Left renal cortex interstitium (tissue), 4 donors: ENCODE results near the gene ANAPC7. TPM values are rescaled to one million over a fixed set of nuclear protein-coding genes. Genes with fewer than 3 reads are reported as not detected.
"Not testable (repeated sequence)": the region's sequence is repeated elsewhere in the genome, so short reads cannot be mapped to it uniquely, and the experiment has no call there.

Source experiments
- DNase-seq, 4 donors: peaks; one replicate each; pipeline ENCODE4 v3.0.0-alpha.2; 2013; ENCODE audit warnings: low read depth in 4 of 4, low spot score in 2 of 4, missing footprints in 1 of 4
- polyA plus RNA-seq, 4 donors: library from polyadenylated mRNA; unstranded; fragments of 120-200 nt; gene quantifications; one replicate each; pipeline ENCODE4 v1.2.1, GENCODE V29; 2013; ENCODE audit not compliant: insufficient read length in 4 of 4

Gene ANAPC7
- polyA plus RNA-seq, 4 donors: 61.4 to 106 (median 70.6) TPM

- no peak for DNase-seq
Observed at GRCh38 chr12:110349514-110350151, 53.9 kb downstream of the ANAPC7 start.

GRCh38 chr12:110349096-110349495 lies 54.4 kb downstream of the ANAPC7 start:
- DNase-seq: no peak

GRCh38 chr12:110348431-110349059 lies 55.0 kb downstream of the ANAPC7 start:
- DNase-seq: no peak

- no peak for DNase-seq
Observed at GRCh38 chr12:110347767-110348166, 55.7 kb downstream of the ANAPC7 start.

- DNase-seq: no peak
Observed at GRCh38 chr12:110345963-110346362, 57.5 kb downstream of the ANAPC7 start.

- no peak for DNase-seq
Observed at GRCh38 chr12:110345176-110345661, 58.3 kb downstream of the ANAPC7 start.

- no peak for DNase-seq
Observed at GRCh38 chr12:110344657-110345056, 58.9 kb downstream of the ANAPC7 start.

- DNase-seq: no peak
Observed at GRCh38 chr12:110343736-110344555, 59.6 kb downstream of the ANAPC7 start.

GRCh38 chr12:110343114-110343513 lies 60.4 kb downstream of the ANAPC7 start:
- no peak for DNase-seq

- DNase-seq: no peak
Observed at GRCh38 chr12:110342157-110342556, 61.4 kb downstream of the ANAPC7 start.

GRCh38 chr12:110340706-110341105 lies 62.8 kb downstream of the ANAPC7 start:
- no peak for DNase-seq

- DNase-seq: not testable (repeated sequence)
Observed at GRCh38 chr12:110340261-110340660, 63.2 kb downstream of the ANAPC7 start.

- no peak for DNase-seq
Observed at GRCh38 chr12:110339184-110339952, 64.1 kb downstream of the ANAPC7 start.

GRCh38 chr12:110338754-110339153 lies 64.8 kb downstream of the ANAPC7 start:
- DNase-seq: no peak

GRCh38 chr12:110337912-110338710 lies 65.4 kb downstream of the ANAPC7 start:
- no peak for DNase-seq

GRCh38 chr12:110335481-110336045 lies 67.9 kb downstream of the ANAPC7 start:
- no peak for DNase-seq

- DNase-seq: no peak
Observed at GRCh38 chr12:110333201-110333600, 70.3 kb downstream of the ANAPC7 start.

GRCh38 chr12:110330544-110330943 lies 73.0 kb downstream of the ANAPC7 start:
- DNase-seq: no peak

- DNase-seq: no peak
Observed at GRCh38 chr12:110330124-110330523, 73.4 kb downstream of the ANAPC7 start.

- DNase-seq: no peak
Observed at GRCh38 chr12:110329710-110330109, 73.8 kb downstream of the ANAPC7 start.
